Measurements from ENCODE around the gene CD22. TPM values are rescaled to one million over a fixed set of nuclear protein-coding genes. Genes with fewer than 3 reads are reported as not detected.
"Not testable (repeated sequence)": the region's sequence is repeated elsewhere in the genome, so short reads cannot be mapped to it uniquely, and the experiment has no call there.

Gene CD22
- total RNA-seq (2014; rRNA removed; shearing (Covaris generic)), result 0.20 and 0.24 TPM in 2 replicates

- DNase-seq (ENCODE audit: low read depth), result no peak
Observed at GRCh38 chr19:35328851-35329285, at the start of gene CD22. Gene CD22, plus strand, starts transcription at chr19:35329187. Its CDS starts 2,854 bp downstream, at chr19:35332041.

- no peak for DNase-seq (ENCODE audit: low read depth)
Observed at GRCh38 chr19:35279374-35279773, 49.6 kb upstream of the CD22 start.

DNA sequence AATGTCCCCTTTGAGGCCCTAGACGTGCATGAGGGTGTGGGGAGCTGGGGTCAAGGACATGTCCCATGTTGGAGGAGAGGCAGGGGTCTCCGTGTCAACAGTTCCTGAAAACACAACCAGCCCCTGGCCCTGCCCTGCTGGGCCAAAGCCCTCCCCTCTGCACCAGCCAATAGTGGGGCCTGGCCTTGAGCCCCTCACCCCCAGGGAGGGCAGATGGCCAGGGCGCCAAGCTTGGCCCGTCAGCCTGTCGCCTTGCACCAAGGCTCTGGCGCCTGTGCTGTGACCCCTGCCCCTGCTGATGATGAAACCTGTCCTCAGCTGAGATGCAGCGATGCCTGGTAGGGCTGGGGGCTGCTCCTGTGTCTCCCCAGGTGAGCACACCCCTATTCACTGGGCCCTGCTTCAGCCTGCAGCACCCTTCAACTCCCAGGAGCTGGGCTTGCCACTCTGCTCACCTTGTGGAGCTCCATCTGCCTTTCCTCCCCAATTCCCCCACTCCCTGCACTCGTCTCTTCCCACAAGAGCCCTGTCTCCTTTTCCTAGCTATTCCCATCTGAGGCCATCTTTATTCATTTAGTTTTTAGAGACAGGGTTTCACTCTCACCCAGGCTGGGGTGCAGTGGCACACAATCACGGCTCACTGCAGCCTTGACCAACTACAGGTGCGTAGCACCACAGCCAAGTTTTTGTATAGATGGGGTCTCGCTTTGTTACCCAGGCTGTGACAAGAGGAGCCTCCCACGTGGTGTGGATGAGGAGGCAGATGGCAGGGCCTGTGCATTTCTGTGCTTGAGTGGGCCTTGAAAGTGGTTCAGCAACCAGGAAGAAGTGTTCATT is 48.8 kb upstream of the CD22 start:
- DNase-seq (ENCODE audit: low read depth), result no peak

- DNase-seq (ENCODE audit: low read depth), result no peak
Observed at GRCh38 chr19:35281303-35281702, 47.7 kb upstream of the CD22 start.

DNA sequence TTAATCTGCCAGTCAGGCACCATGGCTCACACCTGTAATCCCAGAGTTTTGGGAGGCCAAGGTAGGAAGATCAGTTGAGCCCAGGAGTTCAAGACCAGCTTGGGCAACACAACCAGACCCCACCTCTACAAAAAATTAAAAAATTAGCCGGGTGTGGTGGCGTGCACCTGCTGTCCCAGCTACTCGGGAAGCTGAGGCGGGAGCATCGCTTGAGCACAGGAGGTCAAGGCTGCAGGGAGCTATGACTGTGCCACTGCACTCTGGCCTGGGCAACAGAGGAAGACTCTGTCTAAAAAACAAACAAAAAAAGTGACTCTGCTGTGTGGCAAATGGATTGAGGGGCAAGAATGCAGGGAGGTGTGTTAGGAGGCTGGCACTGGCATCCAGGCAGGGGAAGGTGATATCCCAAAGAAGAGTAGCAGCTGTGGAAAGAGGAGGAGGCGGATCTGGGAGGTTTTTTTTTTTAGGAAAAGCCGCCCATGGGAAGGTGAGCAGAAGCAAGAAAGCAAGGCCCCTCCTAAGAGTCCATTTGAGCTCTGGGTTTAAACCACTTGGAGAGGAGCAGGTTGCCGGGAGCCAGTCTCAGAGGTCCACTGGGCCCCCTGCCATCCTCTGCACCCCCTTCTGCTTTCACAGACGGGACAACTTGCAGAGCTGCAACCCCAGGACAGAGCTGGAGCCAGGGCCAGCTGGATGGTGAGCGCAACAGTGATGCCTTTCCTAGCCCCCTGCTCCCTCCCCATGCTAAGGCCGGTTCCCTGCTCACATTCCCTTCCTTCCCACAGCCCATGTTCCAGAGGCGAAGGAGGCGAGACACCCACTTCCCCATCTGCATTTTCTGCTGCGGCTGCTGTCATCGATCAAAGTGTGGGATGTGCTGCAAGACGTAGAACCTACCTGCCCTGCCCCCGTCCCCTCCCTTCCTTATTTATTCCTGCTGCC is 44.6 kb upstream of the CD22 start:
- DNase-seq (ENCODE audit: low read depth), result no peak

DNA sequence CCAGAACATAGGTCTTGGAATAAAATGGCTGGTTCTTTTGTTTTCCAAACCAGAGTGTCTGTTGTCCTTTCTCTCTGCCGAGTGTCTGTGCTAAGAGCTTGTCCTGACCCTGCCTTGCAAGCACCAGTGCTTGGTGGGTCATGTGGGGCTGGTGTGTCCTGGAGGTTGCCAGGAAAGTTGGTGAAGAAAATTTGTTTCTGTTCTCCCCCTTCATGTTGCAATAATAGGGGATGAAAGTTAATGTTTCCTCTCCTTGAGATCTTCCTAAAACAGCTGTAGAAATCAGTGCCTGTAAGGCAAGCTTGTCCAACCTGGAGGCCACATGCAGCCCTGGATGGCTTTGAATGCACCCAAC is 43.9 kb upstream of the CD22 start:
- no peak for DNase-seq (ENCODE audit: low read depth)

DNA sequence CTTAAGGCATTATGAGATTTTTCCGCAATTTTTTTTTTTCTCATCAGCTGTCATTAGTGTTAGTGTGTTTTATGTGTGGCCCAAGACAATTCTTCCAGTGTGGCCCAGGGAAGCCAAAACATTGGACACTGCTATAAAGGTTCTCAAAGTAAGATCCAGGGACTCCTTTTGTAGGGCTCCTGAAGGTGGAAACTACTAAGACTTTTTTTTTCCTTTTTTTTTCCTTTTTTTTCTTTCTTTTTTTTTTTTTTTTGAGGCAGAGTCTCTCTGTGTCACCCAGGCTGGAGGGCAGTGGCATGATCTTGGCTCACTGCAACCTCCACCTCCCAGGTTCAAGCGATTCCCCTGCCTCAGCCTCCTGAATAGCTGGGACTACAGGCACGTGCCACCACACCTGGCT is 43.5 kb upstream of the CD22 start:
- not testable (repeated sequence) for DNase-seq (ENCODE audit: low read depth)

DNA sequence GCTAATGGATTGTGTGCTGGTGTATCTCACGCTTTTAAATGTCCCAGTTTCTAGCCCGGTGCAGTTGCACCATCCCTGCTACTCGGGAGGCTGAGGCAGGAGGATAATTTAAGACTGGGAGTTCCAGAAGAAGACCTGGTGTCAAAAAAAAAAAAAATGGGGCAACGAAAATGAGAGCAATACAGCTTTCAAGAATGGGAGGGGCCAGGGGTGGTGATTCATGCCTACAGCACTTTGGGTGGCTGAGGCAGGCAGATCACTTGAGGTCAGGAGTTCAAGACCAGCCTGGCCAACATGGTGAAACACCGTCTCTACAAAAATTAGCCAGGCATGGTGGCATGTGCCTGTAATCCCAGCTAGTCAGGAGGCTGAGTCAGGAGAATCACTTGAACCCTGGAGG is 42.9 kb upstream of the CD22 start:
- DNase-seq (ENCODE audit: low read depth), result not testable (repeated sequence)

DNA sequence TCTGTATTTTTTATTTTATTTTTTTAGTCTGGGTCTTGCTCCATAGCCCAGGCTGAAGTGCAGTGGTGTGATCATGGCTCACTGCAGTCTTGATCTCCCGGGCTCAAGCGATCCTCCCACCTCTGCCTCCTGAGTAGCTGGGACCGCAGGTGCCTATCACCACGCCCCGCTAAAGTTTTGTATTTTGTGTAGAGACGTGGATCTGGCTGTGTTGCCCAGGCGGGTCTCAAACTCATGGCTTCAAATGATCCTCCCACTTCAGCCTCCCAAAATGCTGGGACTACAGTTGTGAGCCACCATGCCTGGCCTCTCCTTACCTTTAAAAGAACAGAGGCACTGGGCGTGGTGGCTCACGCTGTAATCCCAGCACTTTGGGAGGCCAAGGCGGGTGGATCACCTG is 41.3 kb upstream of the CD22 start:
- no peak for DNase-seq (ENCODE audit: low read depth)

DNA sequence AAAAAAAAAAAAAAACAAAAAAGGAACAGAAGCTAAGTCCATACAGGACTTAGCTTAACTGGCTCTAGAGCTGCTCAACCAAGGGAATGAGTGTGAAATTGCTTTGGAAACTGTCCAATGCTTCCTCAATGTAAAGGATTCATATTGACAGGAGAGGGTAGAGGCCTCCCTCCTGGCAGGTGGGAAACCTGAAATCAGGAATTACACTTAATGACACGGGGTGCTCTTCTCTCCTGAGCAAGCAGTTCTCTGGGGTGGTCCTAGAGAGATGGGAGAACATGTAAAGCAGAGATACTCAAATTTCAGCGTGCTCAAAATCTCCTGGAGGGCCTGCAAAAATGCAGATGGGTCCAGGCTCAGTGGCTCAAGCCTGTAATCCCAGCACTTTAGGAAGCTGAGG is 40.7 kb upstream of the CD22 start:
- no peak for DNase-seq (ENCODE audit: low read depth)

- DNase-seq (ENCODE audit: low read depth), result no peak
Observed at GRCh38 chr19:35288906-35289305, 40.1 kb upstream of the CD22 start.

- DNase-seq (ENCODE audit: low read depth), result no peak
Observed at GRCh38 chr19:35290381-35291127, 38.4 kb upstream of the CD22 start.

- DNase-seq (ENCODE audit: low read depth), result no peak
Observed at GRCh38 chr19:35291259-35291658, 37.7 kb upstream of the CD22 start.

DNA sequence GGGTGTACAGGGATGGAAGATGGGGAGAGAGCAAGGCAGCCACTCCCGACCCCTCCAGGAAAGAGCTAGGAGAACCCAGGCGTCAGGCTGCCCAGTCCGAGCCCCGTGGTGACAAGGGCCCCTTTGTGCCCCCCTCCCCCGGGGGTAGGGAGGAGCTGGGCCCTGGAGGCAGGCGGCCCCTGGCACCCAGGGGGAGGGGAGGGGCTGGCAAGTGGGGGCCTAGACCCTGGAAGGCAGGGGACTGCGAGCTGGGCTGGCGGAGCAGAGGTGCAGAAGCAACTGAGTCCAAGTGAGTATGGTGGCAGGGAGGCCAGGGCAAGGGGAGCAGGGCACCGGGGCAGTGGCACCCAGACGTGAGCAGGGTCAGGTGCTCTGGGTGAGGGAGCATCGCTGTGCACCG is 37.1 kb upstream of the CD22 start, which contains the start of gene MAG:
TSS of gene MAG (plus strand) at position 246 of the 400 bp plus-strand sequence. CDS start 3,248 bp downstream, outside the sequence.
- no peak for DNase-seq (ENCODE audit: low read depth)

GRCh38 chr19:35292421-35293362 is 36.3 kb upstream of the CD22 start:
- no peak for DNase-seq (ENCODE audit: low read depth)

- DNase-seq (ENCODE audit: low read depth), result no peak
Observed at GRCh38 chr19:35293363-35293739, 35.6 kb upstream of the CD22 start.

DNA sequence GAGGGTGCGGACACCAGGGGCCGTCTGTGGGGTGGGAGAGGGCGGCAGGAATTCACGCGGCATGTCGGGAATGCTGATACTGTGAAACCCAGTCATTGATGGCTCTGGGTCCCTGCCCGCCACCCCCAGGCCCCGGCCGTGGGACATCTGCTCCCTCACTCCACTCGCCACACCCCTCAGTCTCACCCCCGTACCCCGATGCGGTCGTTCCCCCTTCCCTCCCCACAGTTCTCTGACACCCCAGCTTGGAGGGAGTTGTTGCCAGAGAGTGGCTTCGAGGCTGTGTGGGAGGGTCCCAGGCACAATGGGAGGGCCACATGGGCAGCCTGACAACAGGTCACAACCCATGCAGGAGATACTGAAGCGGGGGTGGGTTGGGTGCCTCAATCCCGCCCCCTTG is 35.2 kb upstream of the CD22 start:
- no peak for DNase-seq (ENCODE audit: low read depth)

DNA sequence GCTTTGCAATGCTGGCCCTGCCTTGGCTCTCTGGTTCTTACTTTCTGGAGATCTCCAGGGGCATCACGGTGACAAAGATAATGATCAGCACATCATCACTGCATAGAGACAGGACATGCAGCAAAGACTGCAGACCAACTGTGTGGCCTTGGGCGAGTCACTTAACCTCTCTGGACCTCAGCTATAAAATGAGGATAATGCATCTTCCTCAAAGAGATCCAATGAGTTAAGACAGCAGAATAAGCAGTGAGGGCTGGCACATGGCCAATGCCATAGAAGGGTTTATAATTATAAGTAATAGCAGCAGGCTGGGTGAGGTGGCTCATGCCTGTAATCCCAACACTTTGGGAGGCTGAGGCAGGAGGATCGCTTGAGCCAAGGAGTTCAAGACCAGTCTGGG is 34.7 kb upstream of the CD22 start:
- DNase-seq (ENCODE audit: low read depth), result no peak

DNA sequence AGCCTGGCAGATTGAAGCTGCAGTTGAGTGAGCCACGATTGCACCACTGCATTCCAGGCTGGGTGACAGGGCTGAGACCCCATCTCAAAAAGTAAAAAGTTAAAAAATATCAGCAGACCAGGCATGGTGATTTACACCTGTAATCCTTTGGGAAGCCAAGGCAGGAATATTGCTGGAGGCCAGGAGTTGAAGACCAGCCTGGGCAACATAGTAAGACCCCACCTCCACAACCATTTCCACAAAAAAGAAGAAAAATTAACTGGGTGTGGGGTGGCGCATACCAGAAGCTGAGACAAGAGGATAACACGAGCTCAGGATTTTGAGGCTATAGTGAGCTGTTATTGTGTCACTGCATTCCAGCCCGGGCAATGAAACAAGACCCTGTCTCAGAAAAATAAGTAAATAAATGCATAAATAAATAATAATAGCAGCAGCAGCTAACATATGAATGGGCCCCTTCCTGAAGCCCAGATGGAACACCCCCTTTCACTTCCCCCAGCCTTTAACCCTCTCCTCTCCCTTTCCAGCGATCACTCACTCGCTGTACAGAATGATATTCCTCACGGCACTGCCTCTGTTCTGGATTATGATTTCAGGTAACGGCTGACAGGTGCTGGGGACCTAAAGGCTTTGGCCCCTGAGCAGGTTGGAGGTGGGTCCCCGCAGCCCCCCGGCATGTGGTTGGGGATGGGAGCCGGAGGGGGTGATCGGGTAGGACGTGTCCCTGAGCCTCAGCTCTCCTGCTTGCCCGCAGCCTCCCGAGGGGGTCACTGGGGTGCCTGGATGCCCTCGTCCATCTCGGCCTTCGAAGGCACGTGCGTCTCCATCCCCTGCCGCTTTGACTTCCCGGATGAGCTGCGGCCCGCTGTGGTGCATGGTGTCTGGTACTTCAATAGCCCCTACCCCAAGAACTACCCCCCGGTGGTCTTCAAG is 33.9 kb upstream of the CD22 start:
- no peak for DNase-seq (ENCODE audit: low read depth)

Measured in RPMI7951 (cell line).